ENCODE measurements around the gene LRIF1.
"Not testable (repeated sequence)": the region's sequence is repeated elsewhere in the genome, so short reads cannot be mapped to it uniquely, and the experiment has no call there.

LRIF1 gene

DNA sequence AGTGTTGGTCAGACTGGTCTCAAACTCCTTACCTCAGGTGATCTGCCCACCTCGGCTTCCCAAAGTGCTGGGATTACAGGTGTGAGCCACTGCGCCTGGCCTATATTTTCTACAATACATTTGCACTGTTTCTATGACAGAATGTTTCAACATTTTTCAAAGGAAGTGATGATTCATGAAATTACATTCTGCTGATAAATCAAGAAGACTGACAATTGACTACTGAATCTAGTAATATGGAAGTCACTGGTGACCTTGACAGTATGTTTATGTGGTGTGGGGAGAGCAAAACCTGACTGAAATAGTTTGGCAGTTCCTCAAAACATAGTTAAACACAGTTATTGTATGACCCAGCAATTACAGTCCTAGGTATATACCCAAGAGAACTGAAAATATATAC lies 18.1 kb downstream of the LRIF1 start:
- DNase-seq = no peak

DNA sequence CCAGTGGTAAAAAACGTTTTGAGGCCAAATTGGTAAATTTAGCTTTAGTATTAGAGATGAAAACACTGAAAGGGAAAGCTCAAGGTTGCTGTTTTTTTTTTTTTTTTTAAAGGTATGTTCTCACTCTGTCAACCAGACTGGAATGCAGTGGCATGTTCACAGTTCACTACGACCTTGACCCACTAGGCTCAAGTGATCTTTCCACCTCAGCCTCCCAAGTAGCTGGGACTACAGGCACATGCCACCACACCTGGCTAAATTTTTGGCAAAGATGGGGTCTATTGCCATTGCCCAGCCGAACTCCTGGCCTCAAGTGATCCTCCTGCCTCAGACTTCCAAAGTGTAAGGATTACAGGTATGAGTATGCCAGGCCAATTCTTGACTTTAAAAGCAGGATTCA lies 18.9 kb downstream of the LRIF1 start:
- no peak for DNase-seq

DNA sequence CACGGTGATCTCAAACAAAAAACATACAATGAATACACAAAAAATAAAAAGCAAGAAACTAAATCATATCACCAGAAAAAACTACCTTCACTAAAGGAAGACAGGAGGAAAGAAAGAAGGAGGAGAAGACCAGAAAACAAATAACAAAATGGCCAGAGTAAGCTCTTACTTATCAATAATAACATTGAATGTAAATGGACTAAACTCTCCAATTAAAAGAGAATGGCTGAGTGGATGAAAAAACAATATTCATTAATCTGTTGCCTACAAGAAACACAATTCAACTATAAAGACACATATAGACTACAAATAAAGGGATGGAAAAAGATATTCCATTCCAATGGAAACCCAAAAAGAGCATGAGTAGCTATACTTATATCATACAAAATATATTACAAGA lies 27.2 kb downstream of the LRIF1 start:
- no peak for DNase-seq

DNA sequence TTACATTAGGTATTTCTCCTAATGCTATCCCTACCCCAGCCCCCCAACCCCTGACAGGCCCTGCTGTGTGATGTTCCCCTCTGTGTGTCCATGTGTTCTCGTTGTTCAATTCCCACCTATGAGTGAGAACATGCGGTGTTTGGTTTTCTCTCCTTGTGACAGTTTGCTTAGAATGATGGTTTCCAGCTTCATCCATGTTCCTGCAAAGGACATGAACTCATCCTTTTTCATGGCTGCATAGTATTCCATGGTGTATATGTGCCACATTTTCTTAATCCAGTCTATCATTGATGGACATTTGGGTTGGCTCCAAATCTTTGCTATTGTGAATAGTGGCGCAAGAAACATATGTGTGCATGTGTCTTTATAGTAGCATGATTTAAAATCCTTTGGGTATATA lies 32.6 kb downstream of the LRIF1 start:
- not testable (repeated sequence) for DNase-seq

DNA sequence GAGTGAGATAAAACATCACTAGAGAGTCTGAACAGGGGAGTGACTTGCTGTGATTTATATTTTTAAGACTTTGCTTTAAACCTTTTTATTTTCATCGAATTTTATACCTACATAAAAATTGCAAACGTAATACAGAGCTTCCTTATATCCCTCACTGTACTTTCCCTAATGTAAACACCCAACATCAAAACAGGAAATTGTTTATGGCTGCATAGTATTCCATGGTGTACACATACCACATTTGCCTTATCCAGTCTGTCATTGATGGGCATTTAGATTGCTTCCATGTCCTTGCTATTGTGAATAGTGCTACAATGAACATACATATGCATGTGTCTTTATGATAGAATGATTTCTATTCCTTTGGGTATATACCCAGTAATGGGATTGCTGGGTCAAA lies 34.8 kb downstream of the LRIF1 start:
- DNase-seq = no peak

DNA sequence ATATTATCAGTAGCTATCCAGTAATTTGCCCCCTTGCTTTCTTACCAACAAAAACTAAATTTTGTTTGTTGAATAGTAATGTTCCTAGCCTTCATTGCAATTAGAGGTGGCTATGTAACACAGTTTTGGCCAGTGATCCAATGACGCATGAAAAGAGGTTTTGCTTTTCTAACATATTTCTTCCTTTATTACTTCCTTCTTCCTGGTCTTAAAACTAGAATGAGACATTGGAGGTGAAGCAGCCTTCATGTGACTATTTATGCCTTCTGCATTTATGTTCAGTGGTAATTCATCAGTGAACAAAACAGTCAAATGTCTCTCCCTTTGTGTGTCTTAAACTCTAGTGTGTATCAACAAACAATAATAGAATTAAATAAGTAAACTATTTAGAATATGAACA lies 35.5 kb downstream of the LRIF1 start:
- no peak for DNase-seq

DNA sequence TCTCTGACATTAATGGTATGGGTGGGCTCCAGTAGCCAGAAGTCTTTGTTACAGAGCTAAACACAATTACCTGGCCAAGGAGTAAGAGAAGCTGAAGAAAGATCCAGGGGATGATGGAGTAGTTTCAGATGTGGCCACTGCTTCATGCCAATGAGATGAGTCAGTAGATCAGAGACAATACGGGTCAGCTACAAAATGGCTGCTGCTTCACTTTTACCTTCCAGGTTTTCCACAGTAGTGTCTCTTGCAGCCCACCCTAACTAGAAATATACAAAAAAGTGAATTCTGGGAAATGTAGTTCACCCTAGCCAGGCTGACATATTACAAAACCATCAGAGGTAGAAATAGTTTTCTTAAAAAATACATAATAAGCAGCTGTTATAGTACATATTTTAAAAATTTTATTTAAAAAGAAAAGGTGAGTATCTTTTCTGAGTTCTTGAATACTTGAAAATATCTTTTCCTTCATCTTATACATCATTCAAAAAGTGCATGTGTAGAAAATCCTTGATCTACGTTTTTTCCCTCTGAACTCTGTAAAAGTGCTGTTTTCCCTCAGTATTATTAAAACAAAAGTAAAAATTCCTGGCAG lies 36.1 kb downstream of the LRIF1 start:
- no peak for DNase-seq

DNA sequence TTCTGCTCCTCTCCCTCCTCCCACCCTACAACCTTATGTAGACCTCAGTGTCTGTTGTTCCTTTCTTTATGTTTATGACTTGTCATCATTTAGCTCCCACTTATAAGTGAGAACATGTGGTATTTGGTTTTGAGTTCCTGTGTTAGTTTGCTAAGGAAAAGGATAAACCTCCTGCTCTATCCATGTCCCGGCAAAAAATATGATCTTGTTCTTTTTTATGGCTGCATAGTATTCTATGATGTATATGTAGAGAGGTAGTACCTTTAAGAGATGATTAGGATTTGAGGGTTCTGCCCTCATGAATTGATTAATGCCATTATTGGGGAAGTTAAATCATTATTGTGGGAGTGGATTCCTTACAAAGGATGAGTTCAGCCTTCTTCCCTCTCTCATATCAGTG lies 41.8 kb downstream of the LRIF1 start:
- no peak for DNase-seq

DNA sequence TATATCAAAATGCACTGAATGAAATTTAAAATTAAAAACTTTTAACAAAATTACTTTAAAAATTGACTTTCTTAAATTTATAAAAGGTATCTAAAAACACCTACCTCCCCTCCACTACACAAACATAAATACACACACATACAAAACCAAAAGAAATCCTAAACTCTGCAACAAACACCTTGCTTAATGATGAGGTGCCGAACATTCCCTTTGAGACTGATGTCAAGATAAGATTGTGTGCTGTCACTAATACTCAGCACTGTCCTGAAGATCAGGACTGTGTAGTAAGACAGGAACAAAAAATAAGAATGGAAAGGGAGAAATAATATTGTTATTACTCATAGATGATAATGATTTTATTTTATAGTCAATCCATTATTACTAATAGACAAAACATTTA lies 45.7 kb downstream of the LRIF1 start:
- DNase-seq = no peak

DNA sequence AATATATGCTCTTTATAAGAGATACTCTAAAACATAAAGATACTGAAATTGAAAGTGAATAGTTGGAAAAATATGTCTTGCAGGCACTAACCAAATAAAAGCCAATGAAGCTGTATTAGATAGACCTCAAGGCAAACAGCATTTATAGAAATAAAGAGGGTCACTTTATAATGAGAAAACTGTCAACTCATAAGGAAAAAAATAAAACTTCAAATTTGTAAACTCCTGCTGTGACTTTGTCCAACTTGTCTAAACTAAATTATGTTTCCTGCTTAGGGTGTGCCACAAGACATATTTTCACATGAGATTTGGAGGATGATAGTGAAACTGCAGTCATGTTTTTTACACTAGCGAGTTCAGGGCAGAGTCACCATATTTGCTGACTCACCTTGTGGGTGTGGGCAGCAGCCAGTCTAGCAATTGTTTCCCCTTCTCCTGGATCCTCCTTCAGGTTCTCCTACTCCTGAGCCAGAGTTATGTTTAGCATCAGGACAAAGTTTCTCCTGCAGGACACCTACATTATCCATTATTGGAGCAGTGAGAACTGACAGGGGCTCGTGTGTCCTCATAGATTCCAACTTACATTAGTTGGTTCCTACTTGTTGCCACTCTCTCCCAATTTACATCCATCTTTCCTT lies 46.9 kb downstream of the LRIF1 start:
- DNase-seq = no peak

DNA sequence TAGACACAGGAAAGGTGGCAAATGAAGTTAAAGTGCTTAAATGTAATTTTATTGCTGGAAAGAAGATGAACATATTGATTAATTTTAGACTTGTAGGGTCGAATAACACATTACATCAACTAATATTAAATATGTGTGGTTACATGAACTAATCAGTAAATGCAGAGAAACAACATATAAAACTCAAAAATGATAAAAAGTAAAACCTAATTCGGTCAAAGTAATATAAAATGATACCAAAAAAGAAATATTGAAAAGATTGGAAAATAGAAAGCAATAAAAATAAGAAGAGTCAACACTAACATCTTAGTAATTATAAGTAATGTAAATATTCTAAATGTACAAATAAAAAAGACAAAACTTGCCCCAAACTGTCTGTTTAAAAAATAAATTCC lies 47.5 kb downstream of the LRIF1 start:
- DNase-seq = no peak

DNA sequence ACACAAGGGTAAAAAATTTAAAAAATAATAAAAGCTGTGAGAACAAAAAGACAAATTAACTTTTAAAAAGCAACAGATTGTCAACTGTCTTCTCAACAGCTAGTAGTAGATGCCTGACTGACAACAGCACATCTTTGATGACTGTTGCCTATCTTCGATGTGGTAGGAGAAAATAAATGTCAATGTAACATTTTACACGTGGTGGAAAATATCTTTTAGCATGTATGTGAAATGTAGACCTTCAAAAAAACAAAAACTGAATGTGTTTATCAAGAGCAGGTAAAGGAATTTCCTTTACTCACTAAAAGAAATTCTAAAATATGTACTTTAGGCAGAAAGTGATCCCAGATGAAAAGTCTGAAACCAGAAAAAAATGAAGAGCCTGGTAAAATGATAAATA lies 47.9 kb downstream of the LRIF1 start:
- no peak for DNase-seq

DNA sequence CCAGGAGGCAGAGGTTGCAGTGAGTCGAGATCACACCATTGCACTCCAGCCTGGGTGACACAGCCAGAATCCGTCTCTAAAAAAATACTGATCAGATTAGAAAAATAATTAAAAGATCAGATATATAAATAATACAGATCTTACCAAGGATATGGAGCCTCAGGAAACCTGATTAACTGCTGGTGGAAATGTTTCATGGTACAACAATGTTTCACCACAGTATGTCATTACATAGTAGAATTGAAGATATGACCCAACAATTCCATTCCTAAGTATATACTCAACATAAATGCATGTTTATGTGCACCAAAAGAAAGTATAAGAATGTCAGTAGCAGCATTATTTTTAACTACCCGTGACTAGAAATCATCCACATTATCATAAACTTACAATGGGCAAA lies 49.0 kb downstream of the LRIF1 start:
- no peak for DNase-seq

DNA sequence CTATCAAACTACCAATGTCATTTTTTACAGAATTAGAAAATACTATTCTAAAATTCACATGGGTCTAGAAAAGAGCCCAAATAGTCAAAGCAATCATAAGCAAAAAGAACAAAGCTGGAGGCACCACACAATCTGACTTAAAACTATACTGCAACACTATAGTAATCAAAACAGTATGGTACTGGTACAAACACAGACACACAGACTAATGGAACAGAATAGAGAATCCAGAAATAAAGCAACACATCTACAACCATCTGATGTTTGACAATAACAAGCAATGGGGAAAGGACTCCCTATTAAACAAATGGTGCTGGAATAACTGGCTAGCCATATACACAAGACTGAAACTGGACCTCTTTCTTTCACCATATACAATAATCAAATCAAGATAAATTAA lies 50.9 kb downstream of the LRIF1 start:
- no peak for DNase-seq

DNA sequence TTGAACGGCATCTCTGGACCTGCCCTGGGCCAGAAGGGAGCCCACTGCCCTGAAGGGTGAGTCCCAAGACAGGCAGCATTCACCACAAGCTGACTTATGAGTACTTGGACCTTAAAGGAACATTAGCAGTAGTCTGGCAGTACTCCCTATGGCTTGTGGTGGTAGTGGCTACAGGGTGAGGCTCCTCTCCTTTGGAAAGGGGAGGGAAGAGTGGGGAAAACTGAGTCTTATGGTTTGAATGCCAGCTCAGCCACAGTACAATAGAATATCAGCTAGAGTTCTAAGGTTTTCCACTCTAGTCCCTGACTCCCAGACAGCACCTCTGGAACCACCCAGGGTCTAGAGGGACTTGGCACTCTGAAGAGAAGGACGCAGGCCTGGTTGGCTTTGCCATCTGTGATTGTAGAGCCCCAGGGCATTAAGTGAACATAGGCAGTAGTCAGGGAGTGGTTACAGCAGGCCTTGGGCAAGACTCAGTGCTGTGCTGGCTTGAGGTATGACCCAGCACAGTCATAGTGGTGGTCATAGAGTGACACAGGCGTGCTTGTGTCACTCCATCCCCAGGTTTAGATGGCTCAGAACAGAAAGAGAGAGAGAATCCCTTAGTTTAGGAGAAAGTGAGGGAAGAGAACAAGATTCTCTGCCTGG lies 59.7 kb downstream of the LRIF1 start:
- DNase-seq = no peak

DNA sequence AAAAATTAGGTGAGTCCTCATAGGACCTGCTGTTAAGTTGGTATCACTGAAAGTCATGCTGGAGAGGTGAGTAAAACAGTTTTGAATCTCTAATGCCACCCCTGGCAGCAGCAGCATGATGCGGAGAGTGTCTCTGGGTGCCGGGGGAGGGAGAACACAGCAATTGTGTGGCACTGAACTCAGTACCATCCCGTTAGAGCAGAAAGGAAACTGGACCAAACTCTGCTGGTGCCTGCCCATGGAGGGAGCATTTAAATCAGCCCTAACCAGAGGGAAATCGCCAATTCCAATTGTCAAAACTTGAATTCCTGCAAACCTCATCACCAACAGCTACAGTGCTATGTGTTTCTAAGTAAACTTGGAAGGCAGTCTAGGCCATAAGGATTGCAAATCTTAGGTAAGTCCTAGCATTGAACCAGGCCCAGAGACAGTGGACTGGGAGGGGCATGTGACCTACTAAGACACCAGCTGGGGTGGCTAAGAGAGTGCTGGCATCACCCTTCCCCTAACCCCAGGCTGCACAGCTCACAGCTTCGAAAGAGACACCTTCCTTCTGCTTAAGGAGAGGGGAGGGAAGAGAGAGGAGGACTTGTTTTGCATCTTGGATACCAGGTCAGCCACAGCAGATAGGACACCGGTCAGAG lies 60.8 kb downstream of the LRIF1 start:
- DNase-seq = no peak

DNA sequence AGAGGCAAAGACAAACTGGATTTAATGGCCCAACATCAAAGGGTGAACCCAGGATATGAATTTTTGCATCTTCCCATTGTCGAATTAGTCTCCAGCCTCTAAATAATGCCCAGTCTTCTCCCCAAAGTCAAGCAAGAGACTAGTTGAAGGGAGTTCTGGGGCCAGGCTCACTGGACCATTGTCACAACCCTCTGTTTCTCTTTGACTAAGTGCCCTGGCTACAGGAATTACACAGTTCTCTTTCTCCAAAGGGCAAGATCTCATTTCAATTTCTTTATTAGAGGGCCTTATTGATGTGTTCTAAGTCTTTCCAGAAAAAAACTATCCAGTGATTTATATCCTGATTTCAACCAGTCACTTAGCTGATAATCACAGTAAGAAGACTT lies 64.3 kb downstream of the LRIF1 start:
- DNase-seq = no peak

DNA sequence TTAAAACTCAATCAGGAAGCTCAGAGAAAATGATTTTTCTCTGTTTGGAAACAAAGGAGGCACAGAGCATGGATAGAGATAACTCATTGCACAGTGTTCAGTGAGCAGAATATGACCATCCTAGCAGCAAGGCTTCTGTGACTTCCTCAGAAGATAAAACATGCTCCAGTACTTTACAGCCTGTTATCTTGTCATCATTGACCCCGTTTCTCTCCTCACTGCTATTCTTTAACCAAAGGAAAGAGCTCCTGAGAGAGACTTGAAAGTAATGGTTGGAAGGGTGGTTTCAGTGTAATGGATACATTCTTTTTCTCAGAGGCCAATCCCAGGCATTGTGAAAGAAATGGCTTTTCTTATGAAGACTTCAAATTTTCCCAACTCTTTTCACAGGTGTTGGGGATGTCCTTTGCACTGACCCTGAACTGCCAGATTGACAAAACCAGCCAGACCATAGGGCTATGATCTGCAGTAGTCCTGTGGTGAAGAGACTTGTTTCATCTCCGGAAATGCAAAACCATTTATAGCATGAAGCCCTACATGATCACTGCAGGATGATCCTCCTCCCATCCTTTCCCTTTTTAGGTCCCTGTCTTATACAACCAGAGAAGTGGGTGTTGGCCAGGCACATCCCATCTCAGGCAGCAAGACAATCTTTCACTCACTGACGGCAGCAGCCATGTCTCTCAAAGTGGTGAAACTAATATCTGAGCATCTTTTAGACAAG lies 64.8 kb downstream of the LRIF1 start:
- no peak for DNase-seq

DNA sequence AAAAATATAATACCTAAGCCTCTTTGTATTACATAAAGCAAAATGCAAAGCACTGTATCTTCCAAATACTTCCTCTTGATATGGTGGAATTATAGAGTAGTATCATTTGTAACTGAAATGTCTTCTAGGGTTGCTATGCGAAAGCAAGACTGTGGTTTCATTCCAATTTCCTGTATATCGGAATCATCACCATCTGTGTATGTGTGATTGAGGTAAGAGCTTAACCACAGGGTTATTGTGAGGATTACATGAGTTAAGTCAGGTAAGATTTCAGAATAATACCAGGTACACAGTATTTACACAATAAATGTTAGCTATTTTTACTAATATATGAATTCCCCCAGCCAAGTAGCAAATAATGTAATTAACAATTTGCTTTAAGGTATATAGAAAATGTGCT lies 66.0 kb downstream of the LRIF1 start:
- no peak for DNase-seq

Data from right hindlimb (tissue), 1 donor.